Transverse colon (tissue), 4 donors: Measurements from ENCODE around the gene TET3.

ENCODE experiments used
- EP300 ChIP-seq: sonication (generic); formaldehyde crosslinking; IDR thresholded peaks from one replicate; pipeline ENCODE4 v1.6.1; 2017; ENCODE audit warnings: antibody characterized with exemption, low read depth
- POLR2A ChIP-seq: fragments of 450-650 bp; IDR thresholded peaks from one replicate; pipeline ENCODE4 v1.6.1; 2016; ENCODE audit warnings: antibody characterized with exemption, mild to moderate bottlenecking, moderate library complexity
- POLR2AphosphoS5 ChIP-seq, 3 donors: sonication (generic); formaldehyde crosslinking; IDR thresholded peaks; one replicate each; pipeline ENCODE4 v1.6.1; 2016; ENCODE audit warnings: antibody characterized with exemption in 3 of 3
- TF ChIP-seq, protein P1 (sequence below), 5 experiments: fragments of 200-600 bp in 3 of 5; fragments of 450-650 bp in 2 of 5; sonication (generic) in 3 of 5; IDR thresholded peaks; 1 replicate in 2 of 5; 2 replicates in 3 of 5; pipeline ENCODE4 v1.5.1; 2016 to 2017; ENCODE audit warnings: antibody characterized with exemption in 5 of 5, inconsistent platforms in 3 of 5, mild to moderate bottlenecking in 2 of 5, moderate library complexity in 1 of 5

- TF ChIP-seq, protein P1, sequence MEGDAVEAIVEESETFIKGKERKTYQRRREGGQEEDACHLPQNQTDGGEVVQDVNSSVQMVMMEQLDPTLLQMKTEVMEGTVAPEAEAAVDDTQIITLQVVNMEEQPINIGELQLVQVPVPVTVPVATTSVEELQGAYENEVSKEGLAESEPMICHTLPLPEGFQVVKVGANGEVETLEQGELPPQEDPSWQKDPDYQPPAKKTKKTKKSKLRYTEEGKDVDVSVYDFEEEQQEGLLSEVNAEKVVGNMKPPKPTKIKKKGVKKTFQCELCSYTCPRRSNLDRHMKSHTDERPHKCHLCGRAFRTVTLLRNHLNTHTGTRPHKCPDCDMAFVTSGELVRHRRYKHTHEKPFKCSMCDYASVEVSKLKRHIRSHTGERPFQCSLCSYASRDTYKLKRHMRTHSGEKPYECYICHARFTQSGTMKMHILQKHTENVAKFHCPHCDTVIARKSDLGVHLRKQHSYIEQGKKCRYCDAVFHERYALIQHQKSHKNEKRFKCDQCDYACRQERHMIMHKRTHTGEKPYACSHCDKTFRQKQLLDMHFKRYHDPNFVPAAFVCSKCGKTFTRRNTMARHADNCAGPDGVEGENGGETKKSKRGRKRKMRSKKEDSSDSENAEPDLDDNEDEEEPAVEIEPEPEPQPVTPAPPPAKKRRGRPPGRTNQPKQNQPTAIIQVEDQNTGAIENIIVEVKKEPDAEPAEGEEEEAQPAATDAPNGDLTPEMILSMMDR (IDR thresholded peaks at IDR 0.05) = no peak
- TF ChIP-seq POLR2A (no peak), POLR2AphosphoS5 (IDR thresholded peaks at IDR 0.05) (no peak), EP300 (no peak)
Measured at GRCh38 chr2:74024216-74024615, 39.5 kb downstream of the TET3 start.
